Parathyroid adenoma (tissue), 2 donors: ENCODE measurements around the gene SYNGR4.

Source experiments
- H2AFZ ChIP-seq: fragments of 300-600 bp; sonication (generic); one replicate; pipeline ENCODE4 v1.7.0; 2017; ENCODE audit warnings: antibody characterized with exemption, mild to moderate bottlenecking
- H3K27ac ChIP-seq: fragments of 300-600 bp; sonication (generic); one replicate; pipeline ENCODE4 v1.7.0; 2017
- H3K27me3 ChIP-seq: fragments of 300-600 bp; sonication (generic); one replicate; pipeline ENCODE4 v1.7.0; 2017; ENCODE audit warnings: low read length; ENCODE audit not compliant: control insufficient read depth, insufficient read depth
- H3K36me3 ChIP-seq: fragments of 300-600 bp; sonication (generic); one replicate; pipeline ENCODE4 v1.7.0; 2017; ENCODE audit warnings: low read length; ENCODE audit not compliant: control insufficient read depth, insufficient read depth
- H3K4me1 ChIP-seq: fragments of 300-600 bp; sonication (generic); one replicate; pipeline ENCODE4 v1.7.0; 2017; ENCODE audit warnings: control low read depth
- H3K4me2 ChIP-seq: fragments of 300-600 bp; sonication (generic); one replicate; pipeline ENCODE4 v1.7.0; 2017; ENCODE audit warnings: low read length
- H3K4me3 ChIP-seq: fragments of 300-600 bp; sonication (generic); one replicate; pipeline ENCODE4 v1.7.0; 2017; ENCODE audit warnings: low read depth, low read length
- H3K79me2 ChIP-seq: fragments of 300-600 bp; sonication (generic); one replicate; pipeline ENCODE4 v1.7.0; 2017; ENCODE audit warnings: control low read depth
- H3K9ac ChIP-seq: fragments of 300-600 bp; sonication (generic); one replicate; pipeline ENCODE4 v1.7.0; 2017; ENCODE audit warnings: mild to moderate bottlenecking
- H3K9me3 ChIP-seq: fragments of 300-600 bp; sonication (generic); one replicate; pipeline ENCODE4 v1.7.0; 2017; ENCODE audit warnings: low read length; ENCODE audit not compliant: control insufficient read depth
- CTCF ChIP-seq: fragments of 300-600 bp; sonication (generic); IDR thresholded peaks from one replicate; pipeline ENCODE4 v1.7.0; 2017; ENCODE audit warnings: antibody characterized with exemption, mild to moderate bottlenecking
- donor health status: primary hyperparathyroidism.

Gene SYNGR4

GRCh38 chr19:48330012-48330681 lies 34.0 kb upstream of the SYNGR4 start:
- Histone ChIP-seq H3K36me3 (no peaks in the 10 kb centered on the region), H3K4me1 (peaks cover 24% of the 10 kb centered on the region), H3K27me3 (no peaks in the 10 kb centered on the region), H3K4me2 (peak overlapping the region; percentile 91), H3K27ac (peak overlapping the region; percentile 99), H3K9ac (no peak overlapping the region), H2AFZ (peak overlapping the region; percentile 87), H3K4me3 (peak overlapping the region; percentile 73), H3K79me2 (no peaks in the 10 kb centered on the region), H3K9me3 (no peaks in the 10 kb centered on the region)
- peak; percentile 35 for TF ChIP-seq CTCF

DNA sequence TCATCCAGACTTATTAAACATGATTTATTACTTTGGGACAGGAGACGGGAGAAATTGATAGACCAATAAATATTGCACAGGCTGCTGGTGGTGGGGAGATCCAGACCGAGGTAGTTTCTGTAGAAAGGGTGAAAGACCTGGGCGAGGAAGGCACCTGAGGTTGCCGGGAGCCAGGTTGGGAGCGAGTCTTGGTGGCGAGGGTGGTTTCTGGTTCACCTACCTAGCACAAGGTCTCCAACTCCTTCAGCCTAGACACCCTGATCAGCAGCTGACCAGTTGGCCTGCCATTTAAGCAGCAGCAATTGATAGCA lies 31.9 kb upstream of the SYNGR4 start:
- Histone ChIP-seq H3K27me3 (no peaks in the 10 kb centered on the region), H3K9ac (no peak overlapping the region), H2AFZ (peak overlapping the region; percentile 71), H3K79me2 (no peaks in the 10 kb centered on the region), H3K27ac (peak overlapping the region; percentile 99), H3K4me3 (peak overlapping the region; percentile 79), H3K4me2 (peak overlapping the region; percentile 71), H3K9me3 (no peaks in the 10 kb centered on the region), H3K36me3 (no peaks in the 10 kb centered on the region), H3K4me1 (peaks cover 18% of the 10 kb centered on the region)
- TF ChIP-seq CTCF, result no peak

DNA sequence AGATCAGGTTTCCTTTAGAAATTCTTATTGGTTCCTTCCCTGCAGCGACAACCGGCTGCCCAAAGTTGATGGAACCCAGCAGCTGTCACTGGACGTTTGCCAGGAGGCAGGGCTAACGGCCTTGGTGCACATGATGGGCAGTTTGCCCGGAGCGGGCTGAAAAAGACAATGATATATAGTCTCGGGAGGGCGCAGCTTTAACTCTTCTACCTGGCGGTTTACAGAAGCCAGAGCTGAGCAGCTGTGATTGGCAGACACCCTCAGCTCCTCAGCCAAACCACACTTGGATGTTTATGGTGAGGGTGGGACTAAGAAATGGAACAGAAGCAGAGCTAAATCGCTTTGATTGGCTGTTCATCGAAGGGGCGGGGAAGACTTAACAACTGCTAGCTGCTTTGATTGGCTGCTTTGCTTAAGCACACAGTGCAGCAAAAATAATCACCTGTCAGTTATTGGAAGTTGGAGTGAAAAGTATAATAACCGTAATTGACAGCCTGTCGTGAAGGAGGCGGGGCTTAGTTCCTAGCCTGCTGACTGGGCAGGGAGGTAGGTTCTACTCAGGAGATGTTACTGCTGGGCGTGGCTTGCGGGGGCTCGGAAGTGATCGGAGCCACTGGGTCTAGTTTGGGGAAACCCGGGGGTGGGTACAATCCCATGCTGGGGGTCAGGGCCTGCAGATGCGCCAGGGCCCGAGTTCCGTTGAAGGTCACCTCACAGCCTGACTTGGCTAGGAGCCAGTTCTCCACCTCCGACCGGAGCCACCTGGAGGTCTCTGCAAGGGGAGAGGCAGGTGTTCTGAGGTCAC lies 31.3 kb upstream of the SYNGR4 start:
- H3K36me3 ChIP-seq, result no peaks in the 10 kb centered on the region
- TF ChIP-seq CTCF, result no peak
- peak overlapping the region; percentile 79 for H3K4me3 ChIP-seq
- H3K4me1 ChIP-seq, result peaks cover 18% of the 10 kb centered on the region
- H3K9me3 ChIP-seq, result no peaks in the 10 kb centered on the region
- H3K9ac ChIP-seq, result peak overlapping the region; percentile 87
- H2AFZ ChIP-seq, result peak overlapping the region; percentile 76
- peak overlapping the region; percentile 99 for H3K27ac ChIP-seq
- peak overlapping the region; percentile 84 for H3K4me2 ChIP-seq
- H3K79me2 ChIP-seq, result no peaks in the 10 kb centered on the region
- no peaks in the 10 kb centered on the region for H3K27me3 ChIP-seq

DNA sequence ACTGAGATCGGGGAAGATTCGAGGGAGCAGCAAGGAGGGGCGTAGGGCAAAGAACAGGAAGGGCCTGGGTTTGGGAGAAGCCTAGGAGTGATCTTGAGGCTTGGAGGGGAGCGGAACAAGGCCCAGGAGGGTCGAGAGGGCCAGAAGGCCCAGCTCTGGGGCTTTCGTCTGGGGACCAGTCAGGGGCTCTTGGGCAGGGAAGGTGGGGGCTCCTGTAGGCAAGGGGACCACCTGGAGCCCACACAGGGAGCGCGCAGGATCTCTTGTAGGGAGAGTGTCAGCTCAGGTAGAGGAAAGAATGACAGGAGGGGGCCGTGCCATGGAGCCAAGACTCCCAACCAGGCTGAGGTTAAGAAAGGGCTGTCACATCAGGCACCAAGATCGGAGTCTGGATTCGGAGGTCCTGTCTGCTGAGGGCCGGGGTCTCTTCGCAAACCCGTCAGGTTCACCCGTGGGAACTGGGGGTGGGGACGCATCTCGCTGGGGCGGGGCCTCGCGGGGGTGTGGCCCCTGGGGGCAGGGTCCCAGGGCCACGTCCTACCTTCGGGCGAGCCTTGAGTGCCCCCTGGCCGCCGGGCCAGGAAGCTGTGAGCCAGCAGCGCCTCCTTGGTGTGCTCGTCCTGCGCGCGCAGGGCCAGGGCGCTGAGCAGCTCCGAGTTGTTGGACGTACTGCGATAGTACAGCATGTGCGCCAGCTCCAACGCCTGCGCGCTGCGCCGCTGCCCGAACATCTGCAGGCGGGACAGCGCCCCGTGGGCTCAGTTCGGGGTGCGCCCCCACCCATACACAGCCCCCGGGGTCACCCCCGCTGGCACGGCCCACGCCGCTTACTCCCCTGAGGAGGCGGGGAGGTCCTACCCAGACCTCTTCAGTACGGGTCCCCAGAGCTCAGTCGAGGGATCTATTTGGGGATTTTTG lies 30.4 kb upstream of the SYNGR4 start:
- Histone ChIP-seq H3K27me3 (no peaks in the 10 kb centered on the region), H2AFZ (peak overlapping the region; percentile 76), H3K4me1 (peaks cover 18% of the 10 kb centered on the region), H3K9me3 (no peaks in the 10 kb centered on the region), H3K9ac (peak overlapping the region; percentile 87), H3K79me2 (no peaks in the 10 kb centered on the region), H3K4me3 (peak overlapping the region; percentile 79), H3K4me2 (peak overlapping the region; percentile 84), H3K36me3 (no peaks in the 10 kb centered on the region), H3K27ac (peak overlapping the region; percentile 99)
- TF ChIP-seq CTCF, result peak; percentile 93
